BLaER1 (cell line): Measurements from ENCODE around the gene PRKG1.

ENCODE experiments used
- H3K27ac ChIP-seq: shearing (Covaris generic); formaldehyde crosslinking; 2 replicates; pipeline ENCODE4 v1.8.1; 2022
- H3K27me3 ChIP-seq: shearing (Covaris generic); formaldehyde crosslinking; 2 replicates; pipeline ENCODE4 v1.8.1; 2022
- H3K36me3 ChIP-seq: shearing (Covaris generic); formaldehyde crosslinking; 2 replicates; pipeline ENCODE4 v1.8.1; 2022
- H3K4me1 ChIP-seq: shearing (Covaris generic); formaldehyde crosslinking; 2 replicates; pipeline ENCODE4 v1.8.1; 2022
- H3K4me2 ChIP-seq: shearing (Covaris generic); formaldehyde crosslinking; 2 replicates; pipeline ENCODE4 v1.8.1; 2022
- H3K4me3 ChIP-seq: shearing (Covaris generic); formaldehyde crosslinking; 2 replicates; pipeline ENCODE4 v1.8.1; 2022
- H3K9ac ChIP-seq: shearing (Covaris generic); formaldehyde crosslinking; 2 replicates; pipeline ENCODE4 v1.8.1; 2022
- H3K9me3 ChIP-seq: shearing (Covaris generic); formaldehyde crosslinking; 2 replicates; pipeline ENCODE4 v1.8.1; 2022
- H4K20me1 ChIP-seq: shearing (Covaris generic); formaldehyde crosslinking; 2 replicates; pipeline ENCODE4 v1.8.1; 2022
- Cebpa-rat ChIP-seq: shearing (Covaris generic); IDR thresholded peaks from 2 replicates; pipeline ENCODE4 v1.8.1; 2022

PRKG1 gene

DNA sequence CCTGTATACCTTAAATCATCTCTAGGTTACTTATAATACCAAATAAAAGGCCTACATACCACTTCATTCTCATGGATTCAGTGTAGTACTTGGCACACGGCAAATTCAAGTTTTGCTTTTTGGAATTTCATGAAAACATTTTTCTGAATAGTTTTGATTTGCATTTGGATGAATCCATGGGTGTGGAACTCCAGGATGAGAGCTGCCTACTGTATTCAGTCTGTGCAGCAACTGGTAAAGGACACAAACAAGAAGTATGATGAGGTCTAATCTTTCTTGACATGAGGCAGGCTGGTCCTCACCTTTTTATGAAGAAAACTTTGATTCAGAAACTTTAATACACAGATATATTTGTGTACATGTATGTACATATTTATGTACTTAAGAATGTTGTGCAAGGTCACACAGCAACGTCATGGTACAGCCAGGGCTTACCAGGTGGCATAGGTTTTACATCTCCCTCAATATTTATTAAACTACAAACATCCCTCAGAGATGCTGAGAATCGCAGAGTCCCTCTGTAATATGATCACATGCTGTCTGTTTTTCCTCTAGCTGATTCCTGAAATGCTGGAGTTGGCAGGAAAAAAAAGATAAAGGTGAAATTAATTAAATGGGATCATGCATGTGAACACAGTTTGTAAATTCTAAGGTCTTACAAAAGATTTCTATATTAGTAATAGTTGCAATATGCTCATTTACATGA is 239.6 kb downstream of the PRKG1 start:
- H3K4me1 ChIP-seq = no peaks in the 10 kb centered on the region
- H3K9me3 ChIP-seq = no peaks in the 10 kb centered on the region
- no peak overlapping the region for H3K4me2 ChIP-seq
- H3K9ac ChIP-seq = no peak overlapping the region
- no peaks in the 10 kb centered on the region for H3K36me3 ChIP-seq
- H4K20me1 ChIP-seq = no peaks in the 10 kb centered on the region
- no peaks in the 10 kb centered on the region for H3K27me3 ChIP-seq
- no peak overlapping the region for H3K27ac ChIP-seq
- no peak for TF ChIP-seq Cebpa-rat
- H3K4me3 ChIP-seq = no peak overlapping the region

DNA sequence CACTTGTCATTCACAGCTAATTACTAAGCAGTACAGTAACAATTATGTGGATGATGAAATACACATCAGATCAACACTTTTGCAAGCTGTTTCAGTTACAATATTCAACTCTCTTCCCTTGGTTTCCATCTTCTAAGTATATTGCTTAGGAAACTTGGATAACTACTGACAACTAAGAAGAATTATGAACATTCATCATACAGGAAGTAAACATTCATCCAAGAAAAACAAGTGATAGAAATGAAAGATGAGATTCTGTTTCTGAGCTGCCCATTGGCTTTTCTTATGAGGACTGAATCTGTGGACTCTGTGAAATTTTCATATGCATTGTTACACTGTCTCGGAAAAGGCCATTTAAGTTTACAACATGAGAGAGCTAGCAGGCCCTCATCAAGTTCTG is 240.2 kb downstream of the PRKG1 start:
- no peak overlapping the region for H3K27ac ChIP-seq
- no peak overlapping the region for H3K4me2 ChIP-seq
- H3K4me1 ChIP-seq = no peaks in the 10 kb centered on the region
- no peaks in the 10 kb centered on the region for H4K20me1 ChIP-seq
- H3K9me3 ChIP-seq = no peaks in the 10 kb centered on the region
- H3K9ac ChIP-seq = no peak overlapping the region
- TF ChIP-seq Cebpa-rat = no peak
- H3K27me3 ChIP-seq = no peaks in the 10 kb centered on the region
- no peaks in the 10 kb centered on the region for H3K36me3 ChIP-seq
- H3K4me3 ChIP-seq = no peak overlapping the region

DNA sequence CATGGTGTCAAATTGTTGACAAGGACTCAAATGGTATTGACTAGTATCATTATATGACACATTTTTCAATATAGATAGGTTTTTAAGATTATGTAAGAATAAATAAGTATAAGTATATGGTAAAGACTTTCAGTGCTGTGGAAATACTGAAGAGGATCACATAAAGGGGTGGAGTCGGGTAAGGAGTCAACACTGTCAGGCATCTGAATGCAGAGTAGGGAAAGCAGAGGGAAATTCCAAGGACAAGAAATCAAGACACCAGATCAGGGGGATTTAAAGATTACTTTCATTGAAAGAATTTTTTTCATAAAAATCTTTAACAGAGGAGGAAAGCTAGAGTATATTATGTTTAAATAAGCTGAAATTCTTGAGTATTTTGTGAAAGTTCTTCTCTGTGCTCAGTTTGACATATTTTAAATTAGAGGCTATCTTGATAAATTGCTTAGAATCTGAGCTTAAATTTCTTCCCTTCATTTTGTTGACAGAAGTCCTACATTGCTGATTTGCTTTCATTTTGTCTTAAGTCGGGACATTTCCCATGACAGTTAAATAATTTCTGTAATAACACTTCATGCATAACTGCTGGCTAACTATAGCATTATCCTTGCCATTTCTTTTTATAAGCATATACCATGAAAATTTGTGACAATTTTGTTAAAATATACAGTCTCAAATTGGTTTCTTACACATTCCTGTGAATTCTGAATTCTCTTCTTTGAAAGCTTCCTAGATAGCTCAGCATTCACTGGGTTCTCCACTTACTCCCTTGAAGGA is 244.3 kb downstream of the PRKG1 start:
- Histone ChIP-seq H3K27ac (no peak overlapping the region), H3K4me1 (no peaks in the 10 kb centered on the region), H3K27me3 (no peaks in the 10 kb centered on the region), H3K9ac (no peak overlapping the region), H3K9me3 (no peaks in the 10 kb centered on the region), H4K20me1 (no peaks in the 10 kb centered on the region), H3K36me3 (no peaks in the 10 kb centered on the region), H3K4me3 (no peak overlapping the region), H3K4me2 (no peak overlapping the region)
- no peak for TF ChIP-seq Cebpa-rat

DNA sequence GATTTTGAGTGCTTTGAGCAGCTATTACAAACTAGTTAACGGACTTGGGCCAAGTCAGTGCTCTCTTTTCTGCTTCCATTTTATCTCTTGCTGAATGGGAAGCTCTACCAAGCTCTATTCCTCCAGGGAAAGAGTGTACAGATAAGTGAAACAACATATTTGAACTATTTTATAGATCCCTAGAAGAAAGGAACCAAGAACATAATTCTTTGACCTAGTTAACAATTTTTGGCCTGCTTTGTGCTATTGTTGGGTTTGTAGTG is 244.8 kb downstream of the PRKG1 start:
- Histone ChIP-seq H3K27me3 (no peaks in the 10 kb centered on the region), H4K20me1 (no peaks in the 10 kb centered on the region), H3K9me3 (no peaks in the 10 kb centered on the region), H3K4me3 (no peak overlapping the region), H3K36me3 (no peaks in the 10 kb centered on the region), H3K4me2 (no peak overlapping the region), H3K9ac (no peak overlapping the region), H3K27ac (no peak overlapping the region), H3K4me1 (no peaks in the 10 kb centered on the region)
- TF ChIP-seq Cebpa-rat = no peak

DNA sequence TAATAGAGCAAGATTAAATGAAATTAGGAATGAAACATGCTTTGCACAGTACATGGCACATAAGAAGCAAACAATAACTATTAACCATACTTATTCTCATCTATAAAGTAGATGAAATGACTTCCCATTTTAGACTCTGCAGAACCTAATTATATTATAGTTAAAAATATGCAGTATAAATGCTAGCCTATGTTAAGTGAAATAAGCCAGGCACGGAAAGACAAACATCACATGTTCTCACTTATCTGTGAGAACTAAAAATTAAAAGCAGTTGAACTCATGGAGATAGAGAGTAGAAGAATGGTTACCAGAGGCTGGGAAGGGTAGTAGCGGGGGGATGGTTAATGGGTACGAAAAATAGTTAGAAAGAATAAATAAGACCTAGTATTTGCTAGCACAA is 247.0 kb downstream of the PRKG1 start:
- H3K27me3 ChIP-seq = no peaks in the 10 kb centered on the region
- no peak for TF ChIP-seq Cebpa-rat
- H3K4me1 ChIP-seq = no peaks in the 10 kb centered on the region
- no peak overlapping the region for H3K9ac ChIP-seq
- no peaks in the 10 kb centered on the region for H3K36me3 ChIP-seq
- H3K4me2 ChIP-seq = no peak overlapping the region
- H3K9me3 ChIP-seq = no peaks in the 10 kb centered on the region
- no peak overlapping the region for H3K4me3 ChIP-seq
- no peaks in the 10 kb centered on the region for H4K20me1 ChIP-seq
- no peak overlapping the region for H3K27ac ChIP-seq

DNA sequence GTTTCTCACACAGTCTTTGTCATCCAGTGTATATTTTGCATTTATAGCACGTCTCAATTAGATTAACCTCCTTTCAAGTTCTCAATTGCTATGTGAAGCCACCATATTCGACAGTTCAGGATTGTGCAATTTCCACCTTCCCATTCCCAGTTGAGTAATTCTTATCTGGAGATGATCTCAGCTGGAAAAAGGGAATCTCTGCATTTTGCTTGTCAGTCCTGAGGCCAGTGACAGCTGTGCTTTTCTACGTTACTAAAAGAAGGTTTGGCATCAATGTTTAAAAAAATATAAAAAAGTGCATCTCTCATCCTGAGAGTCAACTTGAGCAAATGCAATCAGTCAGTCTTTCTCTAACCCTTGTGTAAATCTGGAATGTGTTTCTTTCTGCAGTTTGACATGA is 247.7 kb downstream of the PRKG1 start:
- no peak overlapping the region for H3K9ac ChIP-seq
- no peak overlapping the region for H3K27ac ChIP-seq
- H4K20me1 ChIP-seq = no peaks in the 10 kb centered on the region
- no peaks in the 10 kb centered on the region for H3K9me3 ChIP-seq
- no peak for TF ChIP-seq Cebpa-rat
- H3K4me2 ChIP-seq = no peak overlapping the region
- H3K4me3 ChIP-seq = no peak overlapping the region
- H3K27me3 ChIP-seq = no peaks in the 10 kb centered on the region
- H3K36me3 ChIP-seq = no peaks in the 10 kb centered on the region
- no peaks in the 10 kb centered on the region for H3K4me1 ChIP-seq

DNA sequence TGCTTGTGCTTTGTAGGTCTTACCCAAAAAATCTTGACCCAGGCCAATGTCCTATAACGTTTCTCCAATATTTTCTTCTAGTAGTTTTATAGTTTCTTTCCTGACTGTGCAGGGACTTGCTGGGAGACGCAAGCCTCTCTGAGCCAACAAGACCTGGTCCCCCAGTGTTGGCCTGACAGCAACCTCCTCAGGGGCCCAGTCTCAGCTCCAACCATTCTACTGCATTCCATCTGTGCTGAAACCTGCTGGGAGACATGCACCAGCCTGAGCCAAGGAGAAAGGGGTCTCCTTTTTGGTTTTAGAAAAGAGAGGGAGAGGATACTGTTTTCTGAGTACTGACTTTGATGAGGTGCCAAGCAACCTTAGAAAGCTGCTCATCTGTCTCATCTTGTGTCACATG is 251.4 kb downstream of the PRKG1 start:
- Histone ChIP-seq H3K9me3 (no peaks in the 10 kb centered on the region), H3K27ac (no peak overlapping the region)
- TF ChIP-seq Cebpa-rat = no peak

DNA sequence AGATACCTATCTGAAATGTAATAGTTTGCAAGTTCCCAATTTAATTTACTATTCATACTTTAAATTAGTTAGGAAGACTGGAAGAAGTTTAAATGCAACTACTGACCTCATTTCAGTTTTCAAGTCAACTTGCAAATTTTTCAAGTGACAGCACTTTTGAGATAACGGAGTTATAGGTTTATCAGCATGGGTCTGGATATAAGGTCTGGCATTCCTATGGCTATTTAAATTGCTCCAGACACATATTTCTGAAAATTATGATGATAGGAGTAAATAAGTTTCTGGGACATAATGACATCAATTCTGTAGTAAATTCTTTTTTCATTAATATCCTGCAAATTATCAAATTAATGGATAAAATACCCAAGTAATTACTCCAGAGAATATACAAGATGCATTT is 251.9 kb downstream of the PRKG1 start:
- no peaks in the 10 kb centered on the region for H3K4me1 ChIP-seq
- no peaks in the 10 kb centered on the region for H3K36me3 ChIP-seq
- no peak for TF ChIP-seq Cebpa-rat
- no peak overlapping the region for H3K27ac ChIP-seq
- no peak overlapping the region for H3K4me2 ChIP-seq
- H3K9me3 ChIP-seq = no peaks in the 10 kb centered on the region
- H3K9ac ChIP-seq = no peak overlapping the region
- no peak overlapping the region for H3K4me3 ChIP-seq
- H4K20me1 ChIP-seq = no peaks in the 10 kb centered on the region
- no peaks in the 10 kb centered on the region for H3K27me3 ChIP-seq

More for the DNA sequence above, 251.4 kb downstream of the PRKG1 start:
- H3K9ac ChIP-seq = no peak overlapping the region
- H3K4me2 ChIP-seq = no peak overlapping the region
- H3K4me1 ChIP-seq = no peaks in the 10 kb centered on the region
- H3K36me3 ChIP-seq = no peaks in the 10 kb centered on the region
- no peaks in the 10 kb centered on the region for H4K20me1 ChIP-seq
- no peaks in the 10 kb centered on the region for H3K27me3 ChIP-seq
- no peak overlapping the region for H3K4me3 ChIP-seq

DNA sequence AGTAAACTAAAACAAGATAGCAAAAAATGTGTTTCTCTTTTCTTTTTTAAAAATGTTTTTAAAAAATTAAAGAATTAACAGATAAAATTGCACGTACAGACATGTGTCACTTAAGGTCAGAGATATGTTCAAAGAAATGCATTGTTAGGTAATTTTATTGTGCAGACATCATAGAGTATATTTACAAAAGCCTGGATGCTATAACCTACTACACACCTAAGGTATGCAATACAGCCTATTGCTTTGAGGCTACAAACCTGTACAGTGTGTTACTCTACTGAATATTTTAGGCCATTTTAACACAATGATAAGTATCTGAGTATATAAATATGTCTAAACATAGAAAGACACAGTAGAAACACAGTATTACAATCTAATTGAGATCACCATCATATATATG is 253.1 kb downstream of the PRKG1 start:
- H3K27ac ChIP-seq = no peak overlapping the region
- TF ChIP-seq Cebpa-rat = no peak
- no peak overlapping the region for H3K9ac ChIP-seq
- no peaks in the 10 kb centered on the region for H3K27me3 ChIP-seq
- no peaks in the 10 kb centered on the region for H4K20me1 ChIP-seq
- H3K4me2 ChIP-seq = no peak overlapping the region
- no peaks in the 10 kb centered on the region for H3K36me3 ChIP-seq
- H3K9me3 ChIP-seq = no peaks in the 10 kb centered on the region
- H3K4me1 ChIP-seq = no peaks in the 10 kb centered on the region
- no peak overlapping the region for H3K4me3 ChIP-seq

DNA sequence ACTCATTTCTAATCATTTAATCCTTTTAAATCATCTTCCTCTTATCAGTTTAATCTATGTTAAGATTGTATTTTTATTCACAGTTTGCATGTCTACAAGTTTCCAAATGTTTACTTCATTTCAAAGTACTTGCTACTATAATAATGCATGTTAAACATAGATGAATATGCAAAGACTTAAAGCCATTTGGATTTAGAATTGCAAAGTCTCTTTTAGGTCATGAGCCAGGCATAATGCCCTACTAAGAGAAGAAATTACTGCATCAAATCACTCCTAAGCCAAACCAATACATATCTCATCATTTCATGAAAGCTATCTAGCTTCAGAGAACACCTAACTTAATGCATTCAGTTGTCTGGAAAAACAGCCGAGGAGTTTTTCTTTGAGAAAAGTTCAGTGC is 266.1 kb downstream of the PRKG1 start:
- H3K27ac ChIP-seq = no peak overlapping the region
- no peaks in the 10 kb centered on the region for H3K27me3 ChIP-seq
- no peaks in the 10 kb centered on the region for H3K36me3 ChIP-seq
- no peak for TF ChIP-seq Cebpa-rat
- H3K9ac ChIP-seq = no peak overlapping the region
- H3K4me2 ChIP-seq = no peak overlapping the region
- H3K9me3 ChIP-seq = no peaks in the 10 kb centered on the region
- no peaks in the 10 kb centered on the region for H4K20me1 ChIP-seq
- no peak overlapping the region for H3K4me3 ChIP-seq
- H3K4me1 ChIP-seq = no peaks in the 10 kb centered on the region
